GM18858 (cell line): ENCODE results near the gene SLC35G6.

Experiments used
- ATAC-seq: cut with Tn5 transposase; IDR thresholded peaks from one replicate; pipeline ENCODE4 v1.9.1; 2021; ENCODE audit not compliant: unreplicated experiment

Gene SLC35G6

DNA sequence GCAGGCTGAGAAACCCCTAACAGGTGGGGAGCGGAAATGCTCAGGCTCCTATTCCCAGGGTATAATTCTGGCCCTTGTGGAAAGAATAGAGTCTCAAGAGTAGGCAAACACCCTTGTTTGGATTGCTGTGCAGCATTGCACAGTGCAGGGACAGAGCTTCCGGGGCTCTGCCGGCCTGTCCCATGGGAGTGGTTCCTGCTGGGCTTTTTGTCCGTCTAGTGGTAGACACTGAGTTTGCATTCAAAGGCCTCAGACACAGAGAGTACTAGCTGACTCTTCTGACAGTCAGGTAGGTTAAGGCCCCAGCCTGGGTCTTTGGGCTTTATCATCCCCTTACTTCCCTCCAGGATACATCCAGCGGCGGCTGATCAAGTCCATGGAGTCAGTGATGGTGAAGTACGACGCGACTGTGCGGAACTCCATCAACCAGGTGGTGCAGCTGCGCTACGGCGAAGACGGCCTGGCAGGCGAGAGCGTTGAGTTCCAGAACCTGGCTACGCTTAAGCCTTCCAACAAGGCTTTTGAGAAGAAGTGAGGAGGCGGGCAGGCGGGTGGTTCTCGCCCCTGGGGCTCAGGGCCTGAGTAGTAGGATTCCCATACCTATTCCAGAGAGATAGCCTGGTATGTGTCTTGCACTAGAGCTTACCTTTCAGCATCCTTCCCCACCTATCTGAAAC lies 21.1 kb downstream of the SLC35G6 start:
- ATAC-seq, result no peak

DNA sequence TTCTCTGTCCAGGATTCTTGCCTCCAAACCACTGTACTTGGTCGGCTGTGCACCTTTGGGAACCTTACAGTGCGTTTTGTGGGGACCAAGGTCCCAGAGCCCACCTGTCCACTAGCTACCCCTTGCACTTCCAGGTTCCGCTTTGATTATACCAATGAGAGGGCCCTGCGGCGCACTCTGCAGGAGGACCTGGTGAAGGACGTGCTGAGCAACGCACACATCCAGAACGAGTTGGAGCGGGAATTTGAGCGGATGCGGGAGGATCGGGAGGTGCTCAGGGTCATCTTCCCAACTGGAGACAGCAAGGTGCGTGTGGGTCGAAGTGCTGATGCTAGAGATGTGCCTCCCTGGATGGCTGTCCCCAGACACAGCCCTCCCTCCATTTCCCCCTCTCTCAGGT lies 21.7 kb downstream of the SLC35G6 start:
- no peak for ATAC-seq

DNA sequence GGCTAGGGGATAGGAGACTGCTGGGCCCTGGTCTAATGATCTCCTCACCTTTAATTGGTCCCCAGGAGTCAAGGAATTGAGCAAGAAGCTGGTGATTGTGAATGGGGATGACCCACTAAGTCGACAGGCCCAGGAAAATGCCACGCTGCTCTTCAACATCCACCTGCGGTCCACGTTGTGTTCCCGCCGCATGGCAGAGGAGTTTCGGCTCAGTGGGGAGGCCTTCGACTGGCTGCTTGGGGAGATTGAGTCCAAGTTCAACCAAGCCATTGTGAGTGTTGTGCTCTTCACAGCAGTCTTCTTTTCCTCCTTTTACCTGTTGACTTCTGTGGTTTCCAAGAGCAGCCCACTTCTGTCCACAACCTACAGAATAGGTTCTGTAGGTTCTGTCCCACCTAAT lies 22.3 kb downstream of the SLC35G6 start:
- no peak for ATAC-seq

DNA sequence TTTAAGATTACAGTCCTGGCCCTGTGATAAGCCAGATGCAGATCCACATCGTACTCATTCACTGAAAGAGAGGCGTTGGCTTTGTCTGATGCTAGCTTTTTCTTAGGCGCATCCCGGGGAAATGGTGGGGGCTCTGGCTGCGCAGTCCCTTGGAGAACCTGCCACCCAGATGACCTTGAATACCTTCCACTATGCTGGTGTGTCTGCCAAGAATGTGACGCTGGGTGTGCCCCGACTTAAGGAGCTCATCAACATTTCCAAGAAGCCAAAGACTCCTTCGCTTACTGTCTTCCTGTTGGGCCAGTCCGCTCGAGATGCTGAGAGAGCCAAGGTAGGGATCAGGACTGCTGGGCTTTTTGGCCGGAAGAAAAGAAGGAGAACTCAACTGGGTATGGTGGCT lies 26.9 kb downstream of the SLC35G6 start:
- ATAC-seq, result no peak

DNA sequence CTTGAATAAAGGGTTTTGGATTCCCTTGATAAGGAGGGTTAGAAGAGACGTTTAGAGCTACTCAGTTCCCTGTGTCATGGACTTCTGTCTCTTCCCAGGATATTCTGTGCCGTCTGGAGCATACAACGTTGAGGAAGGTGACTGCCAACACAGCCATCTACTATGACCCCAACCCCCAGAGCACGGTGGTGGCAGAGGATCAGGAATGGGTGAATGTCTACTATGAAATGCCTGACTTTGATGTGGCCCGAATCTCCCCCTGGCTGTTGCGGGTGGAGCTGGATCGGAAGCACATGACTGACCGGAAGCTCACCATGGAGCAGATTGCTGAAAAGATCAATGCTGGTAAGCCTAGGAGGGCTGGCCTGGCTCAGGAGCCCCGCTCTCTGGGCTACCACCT lies 27.6 kb downstream of the SLC35G6 start:
- no peak for ATAC-seq

DNA sequence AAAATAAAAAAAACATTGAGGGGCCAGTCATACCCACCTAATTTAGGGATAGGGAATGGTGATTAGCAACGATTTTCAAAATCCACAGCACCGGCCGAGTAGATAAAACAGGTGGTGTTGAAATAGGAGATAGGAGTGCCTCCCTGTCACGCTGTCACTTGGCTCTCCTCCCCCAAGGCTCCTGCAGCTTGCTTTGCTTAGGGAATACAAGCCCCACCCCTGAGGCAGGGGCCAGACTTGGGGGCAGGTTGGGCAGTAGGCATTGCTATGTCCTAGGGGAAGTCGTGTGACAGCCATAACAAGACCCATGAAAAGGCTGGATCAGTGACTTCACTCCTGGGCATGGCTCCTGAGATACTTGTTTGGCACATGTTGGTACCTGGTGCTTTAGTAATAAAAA lies 28.7 kb downstream of the SLC35G6 start:
- no peak for ATAC-seq

DNA sequence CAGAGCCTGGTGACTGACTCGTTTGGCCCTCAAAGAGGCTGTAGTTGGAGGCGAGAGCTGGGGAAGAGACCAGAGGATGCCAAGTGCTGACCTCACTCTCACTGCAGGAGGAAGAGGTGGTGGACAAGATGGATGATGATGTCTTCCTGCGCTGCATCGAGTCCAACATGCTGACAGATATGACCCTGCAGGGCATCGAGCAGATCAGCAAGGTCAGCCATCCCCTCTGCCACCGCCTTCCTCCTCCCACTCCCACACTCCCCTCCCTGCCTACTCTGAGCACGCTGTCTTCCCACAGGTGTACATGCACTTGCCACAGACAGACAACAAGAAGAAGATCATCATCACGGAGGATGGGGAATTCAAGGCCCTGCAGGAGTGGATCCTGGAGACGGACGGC lies 29.9 kb downstream of the SLC35G6 start:
- ATAC-seq, result no peak

DNA sequence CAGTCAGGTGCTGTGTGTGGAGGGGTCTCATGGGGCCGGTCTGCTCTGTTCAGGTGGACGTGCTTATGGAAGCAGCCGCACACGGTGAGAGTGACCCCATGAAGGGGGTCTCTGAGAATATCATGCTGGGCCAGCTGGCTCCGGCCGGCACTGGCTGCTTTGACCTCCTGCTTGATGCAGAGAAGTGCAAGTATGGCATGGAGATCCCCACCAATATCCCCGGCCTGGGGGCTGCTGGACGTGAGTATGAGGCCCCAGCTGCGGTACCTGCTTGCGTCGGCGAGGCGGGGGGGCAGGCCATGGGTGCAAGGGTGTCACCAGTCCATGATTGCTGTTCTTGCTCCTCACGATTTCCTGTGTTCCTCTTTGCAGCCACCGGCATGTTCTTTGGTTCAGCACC lies 30.9 kb downstream of the SLC35G6 start:
- no peak for ATAC-seq

DNA sequence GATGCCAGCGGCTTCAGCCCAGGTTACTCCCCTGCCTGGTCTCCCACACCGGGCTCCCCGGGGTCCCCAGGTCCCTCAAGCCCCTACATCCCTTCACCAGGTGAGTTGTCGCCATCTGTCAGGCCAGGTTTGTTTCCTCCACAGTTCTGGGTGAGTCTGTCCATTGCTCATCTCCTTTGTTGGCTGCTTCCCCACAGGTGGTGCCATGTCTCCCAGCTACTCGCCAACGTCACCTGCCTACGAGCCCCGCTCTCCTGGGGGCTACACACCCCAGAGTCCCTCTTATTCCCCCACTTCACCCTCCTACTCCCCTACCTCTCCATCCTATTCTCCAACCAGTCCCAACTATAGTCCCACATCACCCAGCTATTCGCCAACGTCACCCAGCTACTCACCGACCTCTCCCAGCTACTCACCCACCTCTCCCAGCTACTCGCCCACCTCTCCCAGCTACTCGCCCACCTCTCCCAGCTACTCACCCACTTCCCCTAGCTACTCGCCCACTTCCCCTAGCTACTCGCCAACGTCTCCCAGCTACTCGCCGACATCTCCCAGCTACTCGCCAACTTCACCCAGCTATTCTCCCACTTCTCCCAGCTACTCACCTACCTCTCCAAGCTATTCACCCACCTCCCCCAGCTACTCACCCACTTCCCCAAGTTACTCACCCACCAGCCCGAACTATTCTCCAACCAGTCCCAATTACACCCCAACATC lies 31.7 kb downstream of the SLC35G6 start:
- ATAC-seq, result no peak

DNA sequence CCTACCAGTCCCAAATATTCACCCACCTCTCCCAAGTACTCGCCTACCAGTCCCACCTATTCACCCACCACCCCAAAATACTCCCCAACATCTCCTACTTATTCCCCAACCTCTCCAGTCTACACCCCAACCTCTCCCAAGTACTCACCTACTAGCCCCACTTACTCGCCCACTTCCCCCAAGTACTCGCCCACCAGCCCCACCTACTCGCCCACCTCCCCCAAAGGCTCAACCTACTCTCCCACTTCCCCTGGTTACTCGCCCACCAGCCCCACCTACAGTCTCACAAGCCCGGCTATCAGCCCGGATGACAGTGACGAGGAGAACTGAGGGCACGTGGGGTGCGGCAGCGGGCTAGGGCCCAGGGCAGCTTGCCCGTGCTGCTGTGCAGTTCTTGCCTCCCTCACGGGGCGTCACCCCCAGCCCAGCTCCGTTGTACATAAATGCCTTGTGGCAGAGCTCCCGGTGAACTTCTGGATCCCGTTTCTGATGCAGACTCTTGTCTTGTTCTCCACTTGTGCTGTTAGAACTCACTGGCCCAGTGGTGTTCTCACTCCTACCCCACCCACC lies 32.7 kb downstream of the SLC35G6 start:
- no peak for ATAC-seq

DNA sequence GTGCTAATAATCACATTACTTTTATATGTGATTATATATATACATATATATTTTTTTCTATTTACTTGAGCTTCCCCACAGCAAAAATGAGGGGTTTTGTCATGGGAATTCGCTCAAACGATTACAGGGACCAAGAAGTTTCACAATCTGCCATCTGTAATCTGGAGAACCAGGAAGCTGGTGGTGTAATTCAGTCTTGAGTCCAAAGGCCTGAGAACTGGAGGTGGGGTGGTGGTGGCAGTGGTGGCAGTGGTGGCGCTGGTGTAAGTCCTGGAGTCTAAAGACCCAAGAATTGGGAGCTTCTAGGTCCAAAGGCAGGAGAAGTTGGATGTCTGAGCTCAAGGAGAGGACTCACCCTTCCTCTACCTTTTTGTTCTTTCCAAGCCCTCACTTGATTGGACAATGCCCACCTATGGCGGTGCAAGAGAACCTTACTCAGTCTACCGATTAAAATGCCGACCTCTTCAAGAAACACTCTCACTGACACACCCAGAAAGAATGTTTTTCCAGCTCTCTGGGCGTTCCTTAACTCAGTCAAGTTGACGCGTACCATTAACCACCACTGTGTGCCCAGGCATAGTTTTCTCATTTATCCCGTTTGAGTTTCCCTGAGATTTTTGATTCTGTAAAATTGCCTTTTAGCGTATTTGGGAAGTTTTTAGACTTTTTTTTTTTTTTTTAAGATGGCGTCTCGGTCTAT lies 34.8 kb downstream of the SLC35G6 start:
- no peak for ATAC-seq

DNA sequence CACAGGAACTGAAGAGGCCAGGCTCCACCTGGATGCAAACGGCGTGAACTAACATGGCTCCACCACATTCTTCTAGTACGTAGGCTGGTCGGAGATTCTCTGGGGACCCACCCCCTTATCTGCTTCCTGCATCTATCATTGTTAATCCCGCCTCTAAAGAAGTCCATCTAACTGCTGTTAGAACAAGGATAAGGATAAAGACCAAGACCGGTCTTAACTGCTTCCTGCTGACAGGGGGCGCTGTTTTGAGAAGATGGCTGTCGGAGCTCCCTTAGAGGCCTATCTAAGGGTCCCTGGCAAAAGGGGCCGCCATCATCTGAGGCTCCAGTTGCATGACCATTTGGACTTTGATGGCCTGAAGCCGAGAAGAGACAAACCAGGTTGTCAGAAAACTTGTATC lies 41.8 kb downstream of the SLC35G6 start:
- no peak for ATAC-seq

DNA sequence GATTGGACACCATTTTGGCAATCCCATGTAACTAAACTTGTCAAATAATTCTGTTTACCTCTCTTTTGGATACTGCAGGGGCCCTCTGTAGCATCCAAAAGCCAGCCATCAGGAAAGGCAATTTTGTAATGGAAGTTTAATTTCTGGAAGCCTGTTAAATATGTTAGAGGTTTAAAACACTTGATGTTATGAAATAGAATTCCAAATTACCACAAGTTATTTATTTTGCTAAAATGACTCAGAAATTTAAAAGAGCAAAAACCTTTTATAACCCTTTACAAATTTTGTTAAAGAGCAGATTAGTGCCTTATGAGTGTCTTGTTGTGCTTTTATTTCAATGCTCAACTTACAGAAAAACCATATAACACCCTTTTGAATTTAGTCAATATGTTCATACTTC lies 47.6 kb downstream of the SLC35G6 start:
- ATAC-seq, result no peak

DNA sequence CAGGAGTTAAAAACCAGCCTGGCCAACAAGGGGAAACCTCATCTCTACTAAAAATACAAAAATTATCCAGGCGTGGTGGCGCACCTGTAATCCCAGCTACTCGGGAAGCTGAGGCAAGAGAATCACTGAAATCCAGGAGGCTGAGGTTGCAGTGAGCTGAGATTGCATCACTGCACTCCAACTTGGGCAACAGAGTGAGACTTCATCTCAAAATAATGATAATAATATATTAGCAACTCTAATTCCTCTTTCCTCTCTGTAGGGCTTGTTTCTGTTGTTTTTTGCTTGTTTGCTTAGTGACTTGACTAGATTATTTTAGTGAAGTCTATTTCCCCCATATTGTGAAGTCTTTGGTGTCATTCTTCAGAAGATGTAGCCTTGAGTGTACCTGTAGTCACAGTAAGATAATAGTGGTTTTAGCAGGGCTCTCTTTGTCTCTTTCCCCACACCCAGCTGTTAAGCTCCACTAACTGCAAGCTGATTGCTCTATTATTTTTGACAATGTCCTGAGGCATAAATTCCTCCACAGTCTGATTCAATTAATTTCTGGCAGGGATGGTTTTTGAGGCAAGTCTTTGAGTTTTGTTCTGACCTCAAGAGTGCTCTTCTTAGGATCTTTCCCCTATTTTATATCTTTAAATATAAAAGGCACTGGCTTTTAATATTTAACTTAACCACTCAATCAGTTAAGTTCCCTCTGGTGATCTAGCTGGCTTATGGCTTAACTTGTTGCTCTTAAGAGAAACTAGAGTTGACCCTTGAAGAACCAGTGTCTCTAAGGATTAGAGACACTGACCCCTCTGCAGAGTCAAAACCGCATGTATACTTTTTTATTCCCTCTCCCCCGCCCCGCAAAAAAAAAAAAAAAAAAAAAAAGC lies 49.0 kb downstream of the SLC35G6 start:
- ATAC-seq, result no peak
